Measurements from ENCODE around the gene MTMR12. TPM values are rescaled to one million over a fixed set of nuclear protein-coding genes. Genes with fewer than 3 reads are reported as not detected.

Gene MTMR12
- total RNA-seq, 2 experiments from 2014 or later = 30.6 to 32.2 TPM

DNA sequence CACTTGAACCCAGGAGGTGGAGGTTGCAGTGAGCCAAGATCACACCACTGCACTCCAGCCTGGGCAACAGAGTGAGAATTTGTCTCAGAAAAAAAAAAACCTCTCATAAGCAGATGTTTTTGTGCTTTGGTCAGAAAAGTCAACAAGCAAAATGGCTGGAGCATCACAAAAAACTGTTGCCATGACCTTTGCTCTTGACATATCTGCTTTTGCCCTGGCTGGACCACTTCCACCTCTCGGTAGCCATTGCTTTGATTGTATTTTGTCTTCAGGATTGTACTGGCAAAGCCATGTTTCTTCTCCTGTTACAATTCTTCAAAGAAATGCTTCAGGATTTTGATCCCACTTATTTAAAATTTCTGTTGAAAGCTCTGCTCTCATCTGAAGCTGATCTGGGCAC lies 67.0 kb downstream of the MTMR12 start:
- H3K27ac Mint-ChIP-seq = no peak overlapping the region
- H3K27me3 Mint-ChIP-seq = no peaks in the 10 kb centered on the region
- no peaks in the 10 kb centered on the region for H3K4me1 Mint-ChIP-seq
- H3K36me3 Mint-ChIP-seq = peaks cover 43% of the 10 kb centered on the region
- no peak for DNase-seq
- no peaks in the 10 kb centered on the region for H3K9me3 Mint-ChIP-seq
- POLR2A ChIA-PET = no interaction called here
- no peak for ATAC-seq (ENCODE audit: low read depth)
- no peak overlapping the region for H3K4me3 Mint-ChIP-seq

DNA sequence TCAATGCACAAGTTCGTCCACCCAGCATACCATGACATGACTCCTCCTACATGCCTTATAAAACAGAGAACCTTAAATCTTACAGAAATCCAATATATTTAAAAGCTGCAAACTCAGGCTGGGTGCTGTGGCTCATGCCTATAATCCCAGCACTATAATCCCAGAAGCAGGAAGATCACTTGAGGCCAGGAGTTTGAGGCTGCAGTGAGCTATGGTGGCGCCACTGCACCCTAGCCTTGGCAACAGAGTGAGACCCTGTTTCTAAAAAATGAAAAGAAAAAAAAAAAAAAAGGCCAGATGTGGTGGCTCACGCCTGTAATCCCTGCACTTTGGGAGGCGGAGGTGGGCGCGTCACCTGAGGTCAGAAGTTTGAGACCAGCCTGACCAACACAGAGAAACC lies 68.7 kb downstream of the MTMR12 start:
- POLR2A ChIA-PET = interaction anchor here (0.7 kb wide), 1 partner anchor 43 kb away, joined by 4 read pairs; no protein-coding TSS in a partner anchor
- ATAC-seq (ENCODE audit: low read depth) = no peak
- no peaks in the 10 kb centered on the region for H3K4me1 Mint-ChIP-seq
- no peak overlapping the region for H3K4me3 Mint-ChIP-seq
- H3K9me3 Mint-ChIP-seq = no peaks in the 10 kb centered on the region
- H3K27me3 Mint-ChIP-seq = no peaks in the 10 kb centered on the region
- peaks cover 43% of the 10 kb centered on the region for H3K36me3 Mint-ChIP-seq
- DNase-seq = no peak
- H3K27ac Mint-ChIP-seq = no peak overlapping the region

DNA sequence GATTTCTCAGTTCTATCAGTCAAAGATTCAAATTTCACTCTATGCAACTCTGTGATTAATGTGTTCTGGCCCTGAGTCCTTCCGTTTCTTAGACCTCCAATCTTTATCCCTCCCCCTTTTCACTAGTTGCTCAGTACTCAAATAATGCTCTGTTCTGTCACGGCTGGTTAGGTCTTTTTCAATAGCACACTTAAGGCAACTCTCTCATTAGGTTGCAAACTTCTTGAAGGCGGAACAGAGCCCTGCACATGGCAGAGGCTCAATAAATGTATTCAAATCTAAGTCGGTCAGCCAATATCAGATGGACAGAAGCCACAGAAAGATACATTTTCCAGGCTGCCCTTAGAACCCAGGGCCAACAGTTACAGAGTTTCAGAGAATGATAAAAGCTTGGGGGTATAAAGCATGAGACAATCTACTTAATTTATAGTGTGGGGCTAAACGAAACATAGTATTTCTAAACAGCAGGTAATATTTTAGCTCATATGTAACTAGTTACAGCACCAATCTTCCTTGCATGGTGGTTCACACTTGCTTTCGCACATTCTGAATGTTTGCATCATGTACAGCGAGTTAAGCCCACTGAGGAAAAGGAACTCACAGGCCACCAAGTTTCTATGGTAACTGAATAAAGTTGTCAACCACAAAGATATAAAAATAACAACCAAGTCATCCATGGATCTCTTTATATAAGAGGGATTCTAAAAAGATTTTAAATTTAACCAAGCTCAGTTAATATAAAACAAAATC lies 71.5 kb downstream of the MTMR12 start:
- DNase-seq = no peak
- Mint-ChIP-seq H3K27me3 (no peaks in the 10 kb centered on the region), H3K9me3 (no peaks in the 10 kb centered on the region), H3K4me3 (no peak overlapping the region), H3K27ac (no peak overlapping the region), H3K36me3 (peaks cover 26% of the 10 kb centered on the region), H3K4me1 (no peaks in the 10 kb centered on the region)
- no peak for ATAC-seq (ENCODE audit: low read depth)
- POLR2A ChIA-PET = no interaction called here

DNA sequence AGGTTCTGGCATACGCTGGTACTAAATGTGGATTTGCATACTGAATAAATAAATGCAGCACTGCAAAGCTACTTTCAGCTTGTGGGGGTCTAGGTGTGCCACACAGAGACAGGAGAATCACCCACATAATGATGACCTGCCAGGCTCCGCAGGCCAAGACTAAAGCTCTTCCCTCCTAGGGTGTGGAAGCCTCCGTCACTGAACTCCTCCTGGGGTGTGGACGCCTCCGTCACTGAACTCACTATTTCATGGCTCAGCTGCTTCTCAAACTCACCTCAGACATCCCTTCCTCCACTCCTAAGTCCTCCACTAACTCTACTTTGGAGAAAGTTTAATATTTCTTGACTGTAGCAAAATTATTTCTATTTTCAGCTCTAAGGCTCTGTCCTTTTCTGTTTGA lies 73.4 kb downstream of the MTMR12 start:
- Mint-ChIP-seq H3K27ac (no peak overlapping the region), H3K4me1 (no peaks in the 10 kb centered on the region), H3K27me3 (no peaks in the 10 kb centered on the region), H3K36me3 (peaks cover 23% of the 10 kb centered on the region), H3K9me3 (no peaks in the 10 kb centered on the region), H3K4me3 (no peak overlapping the region)
- POLR2A ChIA-PET = no interaction called here
- DNase-seq (no peak), ATAC-seq (ENCODE audit: low read depth) (no peak)

DNA sequence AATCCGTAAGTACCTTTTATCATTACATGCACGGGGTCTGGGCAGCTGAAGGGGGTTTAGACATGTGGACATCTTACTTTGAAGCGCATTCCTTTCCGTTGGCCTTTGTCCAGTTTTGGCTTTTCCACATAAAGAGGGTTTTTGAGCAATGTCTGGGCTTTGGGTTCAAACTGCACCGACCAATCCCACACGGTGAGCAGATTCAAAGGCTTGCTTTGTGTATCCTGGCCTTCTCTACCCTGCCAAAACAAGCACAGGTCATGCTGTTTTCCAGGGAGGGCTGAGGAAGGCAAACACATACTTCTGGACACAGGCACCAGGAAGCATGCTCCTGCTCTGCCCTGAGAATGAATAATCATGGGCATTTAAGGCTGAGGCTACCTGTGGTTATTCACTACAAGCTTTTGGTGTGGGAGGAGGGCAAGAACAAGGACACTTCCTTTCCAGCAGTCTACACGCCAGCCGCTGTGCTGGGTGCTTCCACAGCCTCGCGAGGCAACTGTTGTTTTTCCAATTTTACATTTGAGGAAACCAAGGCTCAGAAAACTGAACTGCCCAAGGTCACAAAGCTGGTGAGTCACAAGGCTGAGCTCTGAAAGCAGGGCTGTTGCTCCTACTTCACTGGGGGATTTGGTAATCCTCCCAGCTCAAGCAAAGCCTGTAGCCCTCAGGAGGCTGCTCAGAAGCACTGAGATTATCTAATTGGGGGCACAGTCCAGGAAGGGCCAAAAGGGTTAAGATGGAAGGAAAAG lies 78.9 kb downstream of the MTMR12 start:
- POLR2A ChIA-PET = interaction anchor here (1.4 kb wide), 1 partner anchor 95 kb away, joined by 4 read pairs; no protein-coding TSS in a partner anchor
- no peaks in the 10 kb centered on the region for H3K27me3 Mint-ChIP-seq
- DNase-seq (no peak), ATAC-seq (ENCODE audit: low read depth) (no peak)
- no peak overlapping the region for H3K27ac Mint-ChIP-seq
- H3K4me3 Mint-ChIP-seq = no peak overlapping the region
- peaks cover 9% of the 10 kb centered on the region for H3K4me1 Mint-ChIP-seq
- peaks cover 19% of the 10 kb centered on the region for H3K36me3 Mint-ChIP-seq
- H3K9me3 Mint-ChIP-seq = no peaks in the 10 kb centered on the region

DNA sequence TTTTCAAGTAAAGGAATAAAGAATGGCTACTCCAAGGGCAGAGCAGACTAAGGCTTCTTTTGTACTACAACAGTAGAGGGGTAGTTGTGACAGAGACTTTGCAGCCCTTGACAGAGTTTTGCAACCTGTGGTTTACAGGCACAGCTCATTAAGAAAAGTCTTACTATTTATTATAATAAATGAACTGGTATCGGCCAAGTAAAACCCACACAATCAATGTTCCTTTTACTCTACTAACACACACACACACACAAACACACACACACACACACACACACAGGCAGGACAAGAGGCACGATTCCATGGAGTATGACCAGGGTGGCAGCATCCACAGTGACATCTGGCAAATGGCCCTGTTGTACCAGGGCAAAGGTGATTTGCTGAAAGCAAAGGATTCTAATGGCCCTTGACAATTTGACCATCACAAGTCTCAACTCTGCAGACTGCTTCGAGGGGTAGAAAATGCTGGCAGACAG lies 79.5 kb downstream of the MTMR12 start:
- H3K27ac Mint-ChIP-seq = no peak overlapping the region
- no peak overlapping the region for H3K4me3 Mint-ChIP-seq
- DNase-seq (no peak), ATAC-seq (ENCODE audit: low read depth) (no peak)
- no peaks in the 10 kb centered on the region for H3K9me3 Mint-ChIP-seq
- POLR2A ChIA-PET = interaction anchor here (0.6 kb wide), 1 partner anchor 66 kb away, joined by 3 read pairs; no protein-coding TSS in a partner anchor
- H3K36me3 Mint-ChIP-seq = peaks cover 21% of the 10 kb centered on the region
- peaks cover 9% of the 10 kb centered on the region for H3K4me1 Mint-ChIP-seq
- H3K27me3 Mint-ChIP-seq = no peaks in the 10 kb centered on the region

DNA sequence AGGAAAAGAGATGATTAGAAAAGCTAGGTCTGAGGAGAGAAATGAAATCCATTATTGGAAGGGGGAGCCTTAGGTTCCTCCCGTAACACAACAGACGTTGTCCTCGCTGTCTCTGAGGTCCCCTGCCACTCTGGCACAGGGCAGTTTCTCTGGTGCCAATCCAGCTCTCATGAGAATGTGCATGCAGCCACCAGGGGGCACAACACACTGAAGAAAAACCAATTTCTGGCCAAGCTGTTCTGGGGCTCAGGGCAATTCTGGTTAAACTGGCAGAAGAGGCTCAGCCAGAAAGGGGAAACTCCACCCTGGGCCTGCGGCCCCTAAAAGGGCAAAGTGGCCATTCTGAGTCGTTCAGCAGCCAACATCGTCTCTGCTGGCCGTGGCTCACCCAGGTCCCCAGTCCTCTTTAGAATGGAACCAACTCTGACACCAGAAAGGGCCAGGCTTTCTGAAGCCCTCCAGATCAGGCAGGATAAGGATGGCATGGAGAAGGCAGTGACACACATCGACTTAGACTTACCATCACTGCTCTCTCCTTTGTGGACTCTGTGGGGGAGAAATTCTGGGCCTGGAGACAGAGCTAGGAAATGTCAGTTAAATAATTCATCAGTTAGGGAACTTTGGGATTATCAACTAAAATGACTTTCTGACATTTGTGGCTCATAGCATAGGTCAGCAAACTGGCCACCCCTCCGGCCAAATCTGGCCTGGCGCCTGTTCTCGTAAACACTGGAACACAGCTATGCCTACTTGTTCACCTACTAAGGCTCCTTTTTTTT lies 80.1 kb downstream of the MTMR12 start:
- no peak overlapping the region for H3K4me3 Mint-ChIP-seq
- DNase-seq (peak; percentile 73), ATAC-seq (ENCODE audit: low read depth) (peak; percentile 89)
- H3K4me1 Mint-ChIP-seq = peaks cover 9% of the 10 kb centered on the region
- no peaks in the 10 kb centered on the region for H3K9me3 Mint-ChIP-seq
- H3K36me3 Mint-ChIP-seq = peaks cover 21% of the 10 kb centered on the region
- peak overlapping the region; percentile 1 for H3K27ac Mint-ChIP-seq
- POLR2A ChIA-PET = interaction anchor here (0.6 to 1.5 kb wide), 2 partner anchors 67 to 98 kb away, joined by 3 to 5 read pairs; no protein-coding TSS in a partner anchor
- no peaks in the 10 kb centered on the region for H3K27me3 Mint-ChIP-seq

DNA sequence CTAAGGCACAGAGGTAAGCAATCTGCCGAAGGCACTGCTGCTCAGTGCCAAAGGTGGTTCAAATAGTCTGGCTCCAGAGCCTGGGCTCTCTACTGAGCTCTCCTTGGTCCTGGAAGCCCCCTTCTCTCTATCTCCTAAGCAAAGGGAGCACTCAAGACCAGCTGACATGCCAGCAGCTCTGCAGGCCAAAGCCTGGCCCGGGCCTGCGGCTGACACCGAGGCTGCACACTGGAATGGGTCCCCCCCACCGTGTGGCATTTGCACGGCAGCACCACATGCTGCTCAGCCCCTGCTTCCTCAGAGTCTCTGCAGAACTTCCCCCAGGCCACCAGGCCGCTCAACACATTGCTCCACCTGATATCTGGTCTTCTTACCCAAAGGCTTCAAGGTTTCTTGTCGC lies 80.8 kb downstream of the MTMR12 start:
- ATAC-seq (ENCODE audit: low read depth) (no peak), DNase-seq (no peak)
- H3K36me3 Mint-ChIP-seq = peaks cover 18% of the 10 kb centered on the region
- H3K9me3 Mint-ChIP-seq = no peaks in the 10 kb centered on the region
- POLR2A ChIA-PET = interaction anchor here (0.6 to 1.5 kb wide), 2 partner anchors 99 to 687 kb away, joined by 5 read pairs; no protein-coding TSS in a partner anchor
- no peaks in the 10 kb centered on the region for H3K27me3 Mint-ChIP-seq
- peaks cover 9% of the 10 kb centered on the region for H3K4me1 Mint-ChIP-seq
- no peak overlapping the region for H3K27ac Mint-ChIP-seq
- no peak overlapping the region for H3K4me3 Mint-ChIP-seq

DNA sequence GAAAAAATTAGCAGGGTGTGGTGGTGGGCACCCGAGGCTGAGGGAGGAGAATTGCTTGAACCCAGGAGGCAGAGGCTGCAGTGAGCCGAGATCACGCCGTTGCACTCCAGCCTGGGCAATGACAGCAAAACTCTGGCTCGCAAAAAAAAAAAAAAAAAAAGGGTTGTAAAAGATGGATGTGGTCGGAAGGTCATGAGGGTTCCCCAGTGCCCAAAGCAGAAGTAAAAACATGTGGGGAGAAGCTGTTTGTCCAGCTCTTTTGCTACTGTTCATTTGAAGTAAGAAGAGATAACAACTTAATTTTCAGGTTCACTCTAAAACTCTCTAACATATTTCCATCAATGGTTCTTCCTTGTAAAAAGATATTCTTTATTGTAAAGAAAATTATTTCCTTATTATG lies 81.5 kb downstream of the MTMR12 start:
- no peaks in the 10 kb centered on the region for H3K27me3 Mint-ChIP-seq
- ATAC-seq (ENCODE audit: low read depth) = no peak
- peaks cover 9% of the 10 kb centered on the region for H3K4me1 Mint-ChIP-seq
- no peak for DNase-seq
- no peaks in the 10 kb centered on the region for H3K9me3 Mint-ChIP-seq
- H3K27ac Mint-ChIP-seq = no peak overlapping the region
- POLR2A ChIA-PET = interaction anchor here (0.6 to 1.5 kb wide), 2 partner anchors 100 to 686 kb away, joined by 5 read pairs; no protein-coding TSS in a partner anchor
- peaks cover 22% of the 10 kb centered on the region for H3K36me3 Mint-ChIP-seq
- H3K4me3 Mint-ChIP-seq = no peak overlapping the region

DNA sequence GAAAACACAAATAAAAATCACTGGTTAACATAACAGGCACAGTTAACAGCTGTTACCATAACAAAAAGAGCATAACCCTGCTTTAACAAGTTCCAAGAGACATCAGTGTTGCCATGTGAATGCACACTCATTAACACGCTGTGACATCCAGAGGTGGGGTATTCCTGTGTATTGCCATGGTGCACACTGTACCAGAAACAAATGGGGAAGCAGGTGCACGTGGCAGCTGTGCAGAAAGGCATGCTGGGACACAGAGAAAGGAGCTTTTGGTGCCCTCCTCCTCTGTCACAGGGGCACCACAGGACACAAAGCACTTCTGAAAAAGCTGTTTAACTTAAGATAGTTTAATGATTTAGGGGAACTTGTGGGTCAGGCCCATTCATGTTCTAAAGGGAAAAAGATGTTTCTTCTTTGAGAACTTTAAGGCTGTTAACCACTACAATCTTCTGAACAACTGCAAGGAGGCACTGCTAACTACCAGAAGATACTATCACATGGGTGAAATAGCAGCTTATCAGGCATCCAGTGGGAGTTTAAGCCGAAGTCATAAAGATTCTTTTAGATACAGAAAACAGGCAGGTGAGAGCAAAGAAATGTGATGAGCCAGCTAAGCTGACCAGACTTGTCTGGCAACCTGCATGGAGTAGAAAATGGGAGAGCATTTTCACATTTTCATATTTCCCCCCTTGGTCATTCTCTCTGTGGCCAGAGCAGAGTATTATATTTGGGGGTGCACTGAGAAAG lies 82.2 kb downstream of the MTMR12 start:
- no peak for ATAC-seq (ENCODE audit: low read depth)
- H3K27me3 Mint-ChIP-seq = no peaks in the 10 kb centered on the region
- no peak for DNase-seq
- no peak overlapping the region for H3K4me3 Mint-ChIP-seq
- POLR2A ChIA-PET = no interaction called here
- H3K36me3 Mint-ChIP-seq = peaks cover 22% of the 10 kb centered on the region
- no peaks in the 10 kb centered on the region for H3K9me3 Mint-ChIP-seq
- H3K4me1 Mint-ChIP-seq = peaks cover 9% of the 10 kb centered on the region
- H3K27ac Mint-ChIP-seq = no peak overlapping the region

DNA sequence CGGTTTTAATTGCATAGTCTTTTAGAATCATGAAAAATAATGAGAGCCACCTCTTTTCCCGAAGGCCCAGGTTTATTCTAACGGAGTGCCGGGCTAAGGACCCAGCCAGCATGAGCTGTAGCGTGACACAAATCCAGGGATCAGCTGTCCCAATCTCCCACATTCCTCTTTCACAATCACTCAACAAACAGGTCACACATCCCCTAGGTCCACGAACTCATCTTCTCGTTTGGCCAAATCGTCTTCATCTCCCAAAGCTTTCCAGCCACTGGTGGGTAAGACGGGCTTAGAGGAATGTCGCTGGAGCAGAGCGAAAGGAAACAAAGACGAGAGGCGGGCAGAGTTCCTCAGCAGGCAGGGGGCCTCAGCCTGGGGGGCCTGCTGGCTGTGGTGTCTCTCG lies 83.2 kb downstream of the MTMR12 start:
- Mint-ChIP-seq H3K4me1 (peaks cover 9% of the 10 kb centered on the region), H3K9me3 (no peaks in the 10 kb centered on the region), H3K4me3 (no peak overlapping the region), H3K27ac (no peak overlapping the region), H3K36me3 (peaks cover 22% of the 10 kb centered on the region), H3K27me3 (no peaks in the 10 kb centered on the region)
- ATAC-seq (ENCODE audit: low read depth) = no peak
- no peak for DNase-seq
- POLR2A ChIA-PET = no interaction called here

DNA sequence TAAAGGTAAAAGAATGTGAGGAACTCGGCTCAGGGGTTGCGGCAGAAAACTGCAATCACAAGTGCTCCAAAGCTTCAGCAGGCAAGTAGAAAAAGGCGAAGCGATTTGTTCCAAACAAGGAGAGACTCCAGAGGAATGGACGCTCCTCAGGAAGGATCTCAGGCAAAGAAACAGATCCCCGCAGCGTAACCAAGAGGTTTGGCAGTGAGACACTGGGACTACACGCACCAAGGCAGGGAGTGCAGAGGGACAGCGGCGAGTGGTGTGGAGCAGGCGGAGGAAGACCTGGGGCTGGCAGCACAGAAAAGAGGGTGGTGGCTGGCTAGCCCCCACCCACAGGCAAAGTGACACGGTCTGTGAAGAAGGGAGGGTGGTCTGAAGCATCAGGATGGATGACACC lies 83.9 kb downstream of the MTMR12 start:
- no peak for DNase-seq
- H3K4me1 Mint-ChIP-seq = peaks cover 9% of the 10 kb centered on the region
- H3K27me3 Mint-ChIP-seq = no peaks in the 10 kb centered on the region
- no peak for ATAC-seq (ENCODE audit: low read depth)
- no peaks in the 10 kb centered on the region for H3K9me3 Mint-ChIP-seq
- POLR2A ChIA-PET = no interaction called here
- no peak overlapping the region for H3K27ac Mint-ChIP-seq
- H3K4me3 Mint-ChIP-seq = no peak overlapping the region
- peaks cover 22% of the 10 kb centered on the region for H3K36me3 Mint-ChIP-seq

DNA sequence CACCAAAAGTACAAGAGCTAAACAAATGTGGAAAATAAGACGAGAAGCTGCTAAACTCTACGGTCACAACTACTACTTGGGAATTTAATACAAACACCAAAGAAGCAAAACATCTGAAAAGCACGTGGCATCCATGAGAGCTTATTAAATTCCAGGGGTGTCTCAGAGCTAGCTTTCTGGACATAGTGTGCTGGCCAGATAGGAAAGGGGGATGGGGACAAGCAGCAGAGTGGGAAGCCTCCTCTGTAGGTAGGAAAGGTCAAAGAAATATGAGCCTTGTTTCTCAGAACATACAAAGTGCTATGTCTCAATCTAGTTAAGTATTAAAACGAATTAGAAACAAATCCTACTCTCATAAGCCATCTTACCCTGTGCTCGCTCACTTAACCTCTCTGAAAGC lies 87.3 kb downstream of the MTMR12 start:
- no peak for ATAC-seq (ENCODE audit: low read depth)
- no peak overlapping the region for H3K4me3 Mint-ChIP-seq
- peaks cover 2% of the 10 kb centered on the region for H3K27me3 Mint-ChIP-seq
- POLR2A ChIA-PET = no interaction called here
- DNase-seq = no peak
- H3K4me1 Mint-ChIP-seq = peaks cover 2% of the 10 kb centered on the region
- no peak overlapping the region for H3K27ac Mint-ChIP-seq
- no peaks in the 10 kb centered on the region for H3K9me3 Mint-ChIP-seq
- H3K36me3 Mint-ChIP-seq = peaks cover 16% of the 10 kb centered on the region
